UCSD-AML1 (cell line): Measurements from ENCODE around the gene COPE.

Source experiments
- DNase-seq: peaks from one replicate; lab custom pipeline; 2025; ENCODE audit not compliant: unreplicated experiment; lab: John Stamatoyannopoulos, UW

The COPE gene

GRCh38 chr19:18853755-18854427 lies 65.3 kb downstream of the COPE start:
- DNase-seq: no peak

- DNase-seq: no peak
Observed at GRCh38 chr19:18852648-18853047, 66.5 kb downstream of the COPE start.

- no peak for DNase-seq
Observed at GRCh38 chr19:18851673-18852325, 67.4 kb downstream of the COPE start.

DNA sequence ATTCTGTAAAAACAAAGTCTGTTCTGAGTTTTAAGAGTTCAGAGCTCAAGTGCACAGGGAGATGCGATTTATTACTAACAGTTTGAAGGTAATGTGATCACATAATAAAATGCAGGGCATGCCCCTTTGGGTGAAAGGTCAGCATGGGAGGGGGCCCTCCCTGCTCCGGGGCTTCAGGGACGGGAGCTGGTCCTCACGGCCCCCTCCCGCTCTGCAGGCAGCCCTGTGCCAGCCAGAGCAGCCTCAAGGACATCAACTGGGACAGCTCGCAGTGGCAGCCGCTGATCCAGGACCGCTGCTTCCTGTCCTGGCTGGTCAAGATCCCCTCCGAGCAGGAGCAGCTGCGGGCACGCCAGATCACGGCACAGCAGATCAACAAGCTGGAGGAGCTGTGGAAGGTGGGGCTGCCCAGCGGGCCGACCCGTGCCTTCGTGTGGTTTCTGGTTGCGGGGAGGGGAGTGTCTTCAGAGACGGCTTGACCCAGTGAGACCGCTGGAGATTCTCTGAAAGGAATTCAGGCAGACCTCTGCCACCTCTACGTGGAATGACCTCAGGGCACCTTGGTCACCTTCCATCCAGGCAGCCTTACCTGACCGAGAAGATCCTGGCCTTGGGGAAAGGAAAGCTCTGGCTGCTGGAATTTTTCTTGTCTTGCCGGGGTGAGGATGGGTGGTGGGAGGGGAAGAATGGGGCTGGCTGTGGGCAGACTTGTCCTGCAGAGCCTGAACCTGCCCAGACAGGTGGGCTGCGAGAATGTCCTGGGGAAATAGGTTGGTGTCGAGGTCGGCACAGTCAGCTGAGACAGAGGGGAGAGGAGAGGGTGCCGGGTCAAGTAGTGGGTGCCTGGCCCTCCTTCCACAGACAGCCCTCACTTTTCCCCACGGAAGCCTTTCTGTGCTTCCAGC lies 68.5 kb downstream of the COPE start:
- no peak for DNase-seq

GRCh38 chr19:18849838-18850400 lies 69.3 kb downstream of the COPE start:
- DNase-seq: no peak
